NCI-H187 treated with DMSO at 0.1 percent for 48 hours (cell line): Measurements from ENCODE around the gene CENPV.
"Not testable (repeated sequence)": the region's sequence is repeated elsewhere in the genome, so short reads cannot be mapped to it uniquely, and the experiment has no call there.

ENCODE experiments used
- DNase-seq: peaks from one replicate; lab custom pipeline; 2025; lab: John Stamatoyannopoulos, UW

Gene CENPV

GRCh38 chr17:16313139-16314090, 39.9 kb downstream of the CENPV start:
- DNase-seq: no peak

GRCh38 chr17:16312061-16312460, 41.2 kb downstream of the CENPV start:
- DNase-seq: not testable (repeated sequence)

- DNase-seq: no peak
Observed at GRCh38 chr17:16306211-16306610, 47.1 kb downstream of the CENPV start.

GRCh38 chr17:16304830-16305229, 48.4 kb downstream of the CENPV start:
- DNase-seq: no peak

- no peak for DNase-seq
Observed at GRCh38 chr17:16302856-16303255, 50.4 kb downstream of the CENPV start.

- no peak for DNase-seq
Observed at GRCh38 chr17:16301963-16302855, 51.1 kb downstream of the CENPV start.

GRCh38 chr17:16300554-16300953, 52.7 kb downstream of the CENPV start:
- DNase-seq: no peak

GRCh38 chr17:16298140-16298662, 55.1 kb downstream of the CENPV start:
- no peak for DNase-seq

GRCh38 chr17:16297367-16298139, 55.7 kb downstream of the CENPV start:
- DNase-seq: no peak

- DNase-seq: not testable (repeated sequence)
Observed at GRCh38 chr17:16296072-16296471, 57.2 kb downstream of the CENPV start.

GRCh38 chr17:16294560-16294959, 58.7 kb downstream of the CENPV start:
- no peak for DNase-seq

- DNase-seq: no peak
Observed at GRCh38 chr17:16293931-16294330, 59.3 kb downstream of the CENPV start.
